ENCODE data around the gene CHGA. TPM values are rescaled to one million over a fixed set of nuclear protein-coding genes. Genes with fewer than 3 reads are reported as not detected.

The CHGA gene
- total and polyA plus RNA-seq, 2 of the 8 experiments (the other 6 are each of a cell fraction or from before 2014, with no cell fraction given), result 17.5 to 28.2 TPM

DNA sequence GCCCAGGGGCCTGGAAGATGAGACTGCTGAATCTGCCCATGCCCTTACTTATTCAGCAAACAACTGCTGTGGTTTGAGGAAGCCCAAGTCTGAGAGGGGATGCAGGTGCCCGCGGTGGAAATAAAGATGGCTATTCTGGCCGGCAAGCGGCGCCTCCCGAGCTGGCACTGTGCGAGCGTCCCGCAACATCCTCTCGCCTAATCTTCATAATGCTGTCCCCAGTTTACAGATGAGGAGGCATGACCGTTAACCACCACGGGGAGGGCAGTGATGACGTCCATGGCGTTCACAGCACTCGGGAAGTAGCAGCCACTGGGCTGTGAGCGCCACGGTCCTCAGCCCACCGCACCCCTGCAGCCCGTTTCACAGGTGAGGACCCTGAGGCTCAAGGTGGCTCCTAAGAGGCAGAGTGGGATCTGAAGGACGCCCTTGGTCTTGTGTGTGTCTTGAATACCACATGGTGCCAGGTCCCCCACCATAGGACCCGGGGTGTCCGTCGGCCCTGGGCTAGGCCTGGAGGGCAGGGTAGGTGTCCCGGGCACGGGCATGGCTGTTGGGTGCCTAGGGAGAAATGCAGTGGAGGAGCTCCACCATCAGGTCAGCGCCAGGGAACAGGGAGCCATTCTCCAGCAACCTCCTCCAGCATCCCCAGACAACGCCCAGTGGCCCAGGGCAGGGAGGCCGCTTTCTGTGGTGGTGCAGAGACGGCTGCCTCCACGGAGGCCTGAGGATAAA lies 20.2 kb downstream of the CHGA start:
- H3K56ac ChIP-seq (replicated peaks; ENCODE audit: insufficient read length, low read depth, low read length), result no peak overlapping the region
- H2BK5ac ChIP-seq (ENCODE audit: low read depth, low read length), result no peak overlapping the region; the same call in 1 of the 2 replicates
- POLR2A ChIA-PET (ENCODE audit: partially characterized antibody), result no interaction called here
- H2BK12ac ChIP-seq (ENCODE audit: low read depth, low read length), result no peak overlapping the region
- H3K4me3 ChIP-seq (ENCODE audit: extremely low read depth in 1 of 4, insufficient read depth in 2 of 4, low read depth in 3 of 4, low read length in 4 of 4), result no peak overlapping the region
- H3K9ac ChIP-seq (replicated peaks in 1 of 4; ENCODE audit: extremely low read depth in 1 of 4, low read depth in 3 of 4, low read length in 3 of 4), result no peak overlapping the region
- no peak overlapping the region for H4K5ac ChIP-seq (ENCODE audit: insufficient read length, low read depth, low read length)
- no peaks in the 10 kb centered on the region for H3K23me2 ChIP-seq (ENCODE audit: low read depth, low read length)
- H3K4ac ChIP-seq (replicated peaks; ENCODE audit: insufficient read length, low read depth, low read length), result no peak overlapping the region
- H3K18ac ChIP-seq (ENCODE audit: extremely low read depth, low read length), result no peak overlapping the region
- FAIRE-seq (no peak), DNase-seq (ENCODE audit: low read depth in 1 of 2, low spot score in 2 of 2) (no peak)
- no peak overlapping the region for H3K14ac ChIP-seq (ENCODE audit: insufficient read length)
- H3K23ac ChIP-seq (ENCODE audit: insufficient read length), result no peak overlapping the region
- CTCF ChIA-PET (ENCODE audit: partially characterized antibody), result interaction anchor here (1.3 to 4.0 kb wide), 5 partner anchors 11 to 202 kb away, joined by 3 to 36 read pairs (median 4); no protein-coding TSS in a partner anchor
- peaks cover 3% of the 10 kb centered on the region; the same call in 1 of the 2 replicates for H3K79me1 ChIP-seq (ENCODE audit: low read depth, low read length)
- H4K8ac ChIP-seq (ENCODE audit: extremely low read depth, insufficient read depth, low read length), result no peak overlapping the region
- H4K91ac ChIP-seq (replicated peaks; ENCODE audit: insufficient read length, low read length), result no peak overlapping the region
- no peaks in the 10 kb centered on the region for H3K9me3 ChIP-seq (ENCODE audit: insufficient read depth in 2 of 2, low read depth in 1 of 2, low read length in 1 of 2)
- no peaks in the 10 kb centered on the region for H3K4me1 ChIP-seq (replicated peaks in 1 of 4; ENCODE audit: control insufficient read depth in 3 of 4, insufficient read depth in 4 of 4, low read length in 3 of 4)
- H2AK5ac ChIP-seq (ENCODE audit: low read depth, low read length), result no peak overlapping the region
- no peak for TF ChIP-seq TBP (IDR thresholded peaks at IDR 0.05; ENCODE audit: low read depth, low read length)
- 0 out of 4 replicates have a peak, but pooled peaks of 1 of the 2 experiments have one; percentile 4 for TF ChIP-seq RAD21 (IDR thresholded peaks at IDR 0.05 in 1 of 2, conservative IDR thresholded peaks at IDR 0.05 in 1 of 2; ENCODE audit: low read depth in 2 of 2, low read length in 2 of 2)
- no peak for TF ChIP-seq JUND (IDR thresholded peaks at IDR 0.05; ENCODE audit: low read length)
- TF ChIP-seq POU5F1 (IDR thresholded peaks at IDR 0.05; ENCODE audit: low read depth, low read length), result no peak
- TF ChIP-seq POLR2AphosphoS5 (IDR thresholded peaks at IDR 0.05; ENCODE audit: low read depth, low read length), result no peak
- no peak for TF ChIP-seq SRF (IDR thresholded peaks at IDR 0.05; ENCODE audit: low read depth, low read length)
- no peak overlapping the region for H2BK15ac ChIP-seq (ENCODE audit: low read length)
- H3K79me2 ChIP-seq (ENCODE audit: control insufficient read depth in 1 of 2, insufficient read depth in 2 of 2, low read length in 2 of 2), result no peaks in the 10 kb centered on the region
- H2BK120ac ChIP-seq (replicated peaks; ENCODE audit: low read depth, low read length), result no peak overlapping the region
- H3K27me3 ChIP-seq (replicated peaks in 1 of 4; ENCODE audit: control insufficient read depth in 3 of 4, extremely low read depth in 1 of 4, insufficient read depth in 3 of 4, low read length in 3 of 4), result no peaks in the 10 kb centered on the region
- peaks cover 3 to 8% of the 10 kb centered on the region in 2 experiments for H4K20me1 ChIP-seq (replicated peaks in 1 of 2; ENCODE audit: control insufficient read depth in 1 of 2, insufficient read depth in 2 of 2, low read length in 2 of 2)
- peaks cover 0 to 21% (median 0%) of the 10 kb centered on the region in 4 experiments; a peak in 2 of 8 replicates for H3K36me3 ChIP-seq (ENCODE audit: control insufficient read depth in 2 of 4, insufficient read depth in 4 of 4, low read length in 3 of 4)
- 94% methylated on average over 27 of the region's 30 CpGs; no CpG with 5 or more reads in 1 of the 2 experiments for WGBS, 2 experiments (ENCODE audit: extremely low coverage in 1 of 2, insufficient coverage in 1 of 2, insufficient read length in 1 of 2, insufficient replicate concordance in 2 of 2, low coverage in 1 of 2, low lambda C conversion rate in 2 of 2, missing lambda C conversion rate in 1 of 2)
- no peak overlapping the region for H3K4me2 ChIP-seq (ENCODE audit: insufficient read depth in 1 of 2, low read depth in 2 of 2, low read length in 2 of 2)
- H2BK20ac ChIP-seq (ENCODE audit: low read length), result no peak overlapping the region
- H3K27ac ChIP-seq (ENCODE audit: low read depth, low read length), result no peak overlapping the region
- no peak overlapping the region for H2AFZ ChIP-seq (ENCODE audit: low read length)

Data from H1 (cell line).